GM12891 (cell line): Measurements from ENCODE around the gene ABCC3.

ENCODE experiments used
- DNase-seq: peaks from one replicate; pipeline ENCODE4 v3.0.0; 2011; ENCODE audit warnings: low spot score; ENCODE audit not compliant: insufficient read length
- FAIRE-seq: peaks from 2 replicates; lab custom pipeline; 2011; peaks lifted over from hg19 to GRCh38; lab: Jason Lieb, UNC
- PAX5 ChIP-seq: IDR thresholded peaks from 2 replicates; pipeline ENCODE4 v1.6.1; 2011; ENCODE audit warnings: low read length, moderate library complexity, mild to moderate bottlenecking; ENCODE audit not compliant: insufficient read depth, severe bottlenecking
- POLR2A ChIP-seq: IDR thresholded peaks from 2 replicates; pipeline ENCODE4 v1.6.1; 2011; ENCODE audit warnings: low read depth, low read length, control low read depth
- POLR2AphosphoS5 ChIP-seq: IDR thresholded peaks from 2 replicates; pipeline ENCODE4 v1.6.1; 2011; ENCODE audit warnings: low read depth, low read length, control low read depth
- POU2F2 ChIP-seq: IDR thresholded peaks from 2 replicates; pipeline ENCODE4 v1.6.1; 2011; ENCODE audit warnings: low read depth, mild to moderate bottlenecking, control low read depth, low read length, moderate library complexity
- SPI1 ChIP-seq: IDR thresholded peaks from 2 replicates; pipeline ENCODE4 v1.6.1; 2011; ENCODE audit warnings: low read depth, low read length, control low read depth
- TAF1 ChIP-seq: IDR thresholded peaks from 2 replicates; pipeline ENCODE4 v1.6.1; 2011; ENCODE audit warnings: low read depth, low read length, control low read depth

Gene ABCC3

GRCh38 chr17:50607522-50608175 is 27.0 kb upstream of the ABCC3 start:
- DNase-seq (no peak), FAIRE-seq (no peak)
- TF ChIP-seq PAX5 (no peak), TAF1 (no peak), SPI1 (no peak), POLR2A (no peak), POU2F2 (no peak), POLR2AphosphoS5 (no peak)

GRCh38 chr17:50608700-50609379 is 25.8 kb upstream of the ABCC3 start:
- FAIRE-seq (no peak), DNase-seq (no peak)
- no peak for TF ChIP-seq POLR2A
- no peak for TF ChIP-seq SPI1
- TF ChIP-seq PAX5, result no peak
- TF ChIP-seq TAF1, result no peak
- no peak for TF ChIP-seq POU2F2
- no peak for TF ChIP-seq POLR2AphosphoS5

- DNase-seq (no peak), FAIRE-seq (no peak)
- TF ChIP-seq TAF1 (no peak), SPI1 (no peak), POU2F2 (no peak), POLR2AphosphoS5 (no peak), PAX5 (no peak), POLR2A (no peak)
Measured at GRCh38 chr17:50609380-50610074, 25.2 kb upstream of the ABCC3 start.

- FAIRE-seq, result no peak
- no peak for DNase-seq
- TF ChIP-seq PAX5 (no peak), POLR2A (no peak), SPI1 (no peak), POLR2AphosphoS5 (no peak), TAF1 (no peak), POU2F2 (no peak)
Measured at GRCh38 chr17:50611634-50612033, 23.0 kb upstream of the ABCC3 start.

GRCh38 chr17:50612281-50612680 is 22.4 kb upstream of the ABCC3 start:
- TF ChIP-seq PAX5 (no peak), TAF1 (no peak), POLR2A (no peak)
- FAIRE-seq (no peak), DNase-seq (no peak)

GRCh38 chr17:50613007-50613992 is 21.4 kb upstream of the ABCC3 start:
- no peak for FAIRE-seq

GRCh38 chr17:50614471-50615051 is 20.1 kb upstream of the ABCC3 start:
- TF ChIP-seq PAX5, result no peak
- TF ChIP-seq POU2F2, result no peak
- no peak for TF ChIP-seq POLR2A
- TF ChIP-seq TAF1, result no peak
- TF ChIP-seq POLR2AphosphoS5, result no peak
- no peak for TF ChIP-seq SPI1
- DNase-seq (no peak), FAIRE-seq (no peak)

More at GRCh38 chr17:50613007-50613992, 21.4 kb upstream of the ABCC3 start:
- no peak for TF ChIP-seq POLR2AphosphoS5
- TF ChIP-seq POLR2A, result no peak
- no peak for TF ChIP-seq SPI1
- no peak for TF ChIP-seq POU2F2
- TF ChIP-seq TAF1, result no peak
- no peak for TF ChIP-seq PAX5
- no peak for DNase-seq

- no peak for TF ChIP-seq SPI1
- no peak for TF ChIP-seq TAF1
- TF ChIP-seq POU2F2, result no peak
- no peak for TF ChIP-seq POLR2A
- TF ChIP-seq POLR2AphosphoS5, result no peak
- no peak for TF ChIP-seq PAX5
- DNase-seq (no peak), FAIRE-seq (no peak)
Measured at GRCh38 chr17:50615828-50616227, 18.9 kb upstream of the ABCC3 start.
